Measurements from ENCODE around the gene RTN4RL2.

DNA sequence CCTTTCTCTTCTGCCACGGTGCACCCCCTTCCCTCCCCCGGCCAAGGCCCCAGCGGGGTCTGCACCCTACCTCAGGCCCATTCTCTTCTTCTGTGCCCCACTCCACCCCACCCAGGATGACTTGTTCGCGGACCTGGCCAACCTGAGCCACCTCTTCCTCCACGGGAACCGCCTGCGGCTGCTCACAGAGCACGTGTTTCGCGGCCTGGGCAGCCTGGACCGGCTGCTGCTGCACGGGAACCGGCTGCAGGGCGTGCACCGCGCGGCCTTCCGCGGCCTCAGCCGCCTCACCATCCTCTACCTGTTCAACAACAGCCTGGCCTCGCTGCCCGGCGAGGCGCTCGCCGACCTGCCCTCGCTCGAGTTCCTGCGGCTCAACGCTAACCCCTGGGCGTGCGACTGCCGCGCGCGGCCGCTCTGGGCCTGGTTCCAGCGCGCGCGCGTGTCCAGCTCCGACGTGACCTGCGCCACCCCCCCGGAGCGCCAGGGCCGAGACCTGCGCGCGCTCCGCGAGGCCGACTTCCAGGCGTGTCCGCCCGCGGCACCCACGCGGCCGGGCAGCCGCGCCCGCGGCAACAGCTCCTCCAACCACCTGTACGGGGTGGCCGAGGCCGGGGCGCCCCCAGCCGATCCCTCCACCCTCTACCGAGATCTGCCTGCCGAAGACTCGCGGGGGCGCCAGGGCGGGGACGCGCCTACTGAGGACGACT, 15.9 kb downstream of the RTN4RL2 start:
- TF ChIP-seq, protein P1, sequence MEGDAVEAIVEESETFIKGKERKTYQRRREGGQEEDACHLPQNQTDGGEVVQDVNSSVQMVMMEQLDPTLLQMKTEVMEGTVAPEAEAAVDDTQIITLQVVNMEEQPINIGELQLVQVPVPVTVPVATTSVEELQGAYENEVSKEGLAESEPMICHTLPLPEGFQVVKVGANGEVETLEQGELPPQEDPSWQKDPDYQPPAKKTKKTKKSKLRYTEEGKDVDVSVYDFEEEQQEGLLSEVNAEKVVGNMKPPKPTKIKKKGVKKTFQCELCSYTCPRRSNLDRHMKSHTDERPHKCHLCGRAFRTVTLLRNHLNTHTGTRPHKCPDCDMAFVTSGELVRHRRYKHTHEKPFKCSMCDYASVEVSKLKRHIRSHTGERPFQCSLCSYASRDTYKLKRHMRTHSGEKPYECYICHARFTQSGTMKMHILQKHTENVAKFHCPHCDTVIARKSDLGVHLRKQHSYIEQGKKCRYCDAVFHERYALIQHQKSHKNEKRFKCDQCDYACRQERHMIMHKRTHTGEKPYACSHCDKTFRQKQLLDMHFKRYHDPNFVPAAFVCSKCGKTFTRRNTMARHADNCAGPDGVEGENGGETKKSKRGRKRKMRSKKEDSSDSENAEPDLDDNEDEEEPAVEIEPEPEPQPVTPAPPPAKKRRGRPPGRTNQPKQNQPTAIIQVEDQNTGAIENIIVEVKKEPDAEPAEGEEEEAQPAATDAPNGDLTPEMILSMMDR (IDR thresholded peaks at IDR 0.05; ENCODE audit: poor library complexity, severe bottlenecking) = no peak
- no peak for TF ChIP-seq POLR2AphosphoS5 (IDR thresholded peaks at IDR 0.05)
